ENCODE results near the gene KLHL25. TPM values are rescaled to one million over a fixed set of nuclear protein-coding genes. Genes with fewer than 3 reads are reported as not detected.

The KLHL25 gene
- total RNA-seq, 1 donor from 2014 or later, result 16.4 TPM

DNA sequence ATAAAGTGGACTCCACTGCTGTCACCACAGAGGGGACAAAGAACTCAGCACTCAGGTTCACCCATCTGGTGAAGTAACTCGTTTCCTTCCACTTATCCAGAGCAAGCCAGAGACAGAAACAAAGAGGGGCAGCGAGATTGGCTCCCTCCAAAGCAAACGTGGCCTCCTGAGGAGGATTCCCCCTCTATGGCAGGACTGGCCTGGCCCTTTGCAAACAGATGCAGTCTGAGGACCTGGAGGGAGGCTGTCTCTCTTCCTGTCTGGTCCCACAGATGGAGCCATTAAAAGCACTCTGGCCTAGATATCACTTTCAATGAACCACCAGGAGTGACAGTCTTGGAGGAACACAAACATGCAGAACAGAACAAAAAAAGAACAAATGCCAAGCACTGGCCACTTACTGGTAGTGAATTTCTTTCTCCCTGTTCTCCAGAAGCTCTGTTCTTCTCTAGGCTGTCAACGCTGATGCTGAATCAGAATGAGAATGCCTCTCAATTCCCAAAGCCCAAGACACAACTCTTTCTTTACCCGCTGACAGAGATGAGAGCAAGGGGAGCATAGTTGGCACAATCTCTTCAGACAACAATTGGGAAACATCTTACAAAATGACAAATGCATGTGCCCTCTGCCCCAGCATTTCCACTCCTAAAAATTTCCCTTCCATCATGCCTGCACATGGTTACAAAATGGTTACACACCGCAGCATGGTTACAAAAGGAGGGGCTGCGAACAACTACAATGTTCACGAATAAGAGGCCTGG lies 14.3 kb downstream of the KLHL25 start:
- H3K4me3 Mint-ChIP-seq (ENCODE audit: low read depth), result no peak overlapping the region
- peaks cover 3% of the 10 kb centered on the region for H3K36me3 Mint-ChIP-seq (ENCODE audit: insufficient read depth)
- peak overlapping the region; percentile 81 for H3K27ac Mint-ChIP-seq
- H3K4me1 Mint-ChIP-seq (ENCODE audit: low read depth), result peaks cover 22% of the 10 kb centered on the region
- TF ChIP-seq, protein P1, sequence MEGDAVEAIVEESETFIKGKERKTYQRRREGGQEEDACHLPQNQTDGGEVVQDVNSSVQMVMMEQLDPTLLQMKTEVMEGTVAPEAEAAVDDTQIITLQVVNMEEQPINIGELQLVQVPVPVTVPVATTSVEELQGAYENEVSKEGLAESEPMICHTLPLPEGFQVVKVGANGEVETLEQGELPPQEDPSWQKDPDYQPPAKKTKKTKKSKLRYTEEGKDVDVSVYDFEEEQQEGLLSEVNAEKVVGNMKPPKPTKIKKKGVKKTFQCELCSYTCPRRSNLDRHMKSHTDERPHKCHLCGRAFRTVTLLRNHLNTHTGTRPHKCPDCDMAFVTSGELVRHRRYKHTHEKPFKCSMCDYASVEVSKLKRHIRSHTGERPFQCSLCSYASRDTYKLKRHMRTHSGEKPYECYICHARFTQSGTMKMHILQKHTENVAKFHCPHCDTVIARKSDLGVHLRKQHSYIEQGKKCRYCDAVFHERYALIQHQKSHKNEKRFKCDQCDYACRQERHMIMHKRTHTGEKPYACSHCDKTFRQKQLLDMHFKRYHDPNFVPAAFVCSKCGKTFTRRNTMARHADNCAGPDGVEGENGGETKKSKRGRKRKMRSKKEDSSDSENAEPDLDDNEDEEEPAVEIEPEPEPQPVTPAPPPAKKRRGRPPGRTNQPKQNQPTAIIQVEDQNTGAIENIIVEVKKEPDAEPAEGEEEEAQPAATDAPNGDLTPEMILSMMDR (IDR thresholded peaks at IDR 0.05; ENCODE audit: unreplicated experiment), result no peak
- H3K27me3 Mint-ChIP-seq, result no peaks in the 10 kb centered on the region
- no peak for DNase-seq (ENCODE audit: low spot score, unreplicated experiment)
- H3K9me3 Mint-ChIP-seq (ENCODE audit: low read depth), result no peaks in the 10 kb centered on the region

DNA sequence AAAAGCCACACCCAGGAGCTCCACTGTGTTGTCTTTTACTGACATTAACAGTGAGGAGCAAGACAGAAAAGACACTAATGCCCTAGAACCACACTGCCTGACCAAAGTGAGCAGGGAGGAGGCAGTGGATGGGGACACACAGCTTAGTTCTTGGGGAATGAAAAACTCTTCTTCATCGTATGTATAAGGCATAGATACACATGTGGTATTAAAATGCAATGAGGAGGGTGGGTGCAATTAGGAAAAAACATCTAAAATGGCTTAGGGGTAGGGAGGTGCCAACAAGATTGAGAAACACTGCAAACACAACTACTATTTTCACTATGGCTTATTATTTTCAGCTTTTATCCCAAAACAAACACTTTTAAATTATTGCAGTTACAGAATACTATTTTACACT lies 15.5 kb downstream of the KLHL25 start:
- Mint-ChIP-seq H3K4me1 (ENCODE audit: low read depth) (peaks cover 20% of the 10 kb centered on the region), H3K27me3 (no peaks in the 10 kb centered on the region), H3K4me3 (ENCODE audit: low read depth) (no peak overlapping the region), H3K27ac (no peak overlapping the region), H3K9me3 (ENCODE audit: low read depth) (no peaks in the 10 kb centered on the region), H3K36me3 (ENCODE audit: insufficient read depth) (peaks cover 3% of the 10 kb centered on the region)
- TF ChIP-seq, protein P1 (IDR thresholded peaks at IDR 0.05; ENCODE audit: unreplicated experiment), result no peak
- DNase-seq (ENCODE audit: low spot score, unreplicated experiment), result no peak

DNA sequence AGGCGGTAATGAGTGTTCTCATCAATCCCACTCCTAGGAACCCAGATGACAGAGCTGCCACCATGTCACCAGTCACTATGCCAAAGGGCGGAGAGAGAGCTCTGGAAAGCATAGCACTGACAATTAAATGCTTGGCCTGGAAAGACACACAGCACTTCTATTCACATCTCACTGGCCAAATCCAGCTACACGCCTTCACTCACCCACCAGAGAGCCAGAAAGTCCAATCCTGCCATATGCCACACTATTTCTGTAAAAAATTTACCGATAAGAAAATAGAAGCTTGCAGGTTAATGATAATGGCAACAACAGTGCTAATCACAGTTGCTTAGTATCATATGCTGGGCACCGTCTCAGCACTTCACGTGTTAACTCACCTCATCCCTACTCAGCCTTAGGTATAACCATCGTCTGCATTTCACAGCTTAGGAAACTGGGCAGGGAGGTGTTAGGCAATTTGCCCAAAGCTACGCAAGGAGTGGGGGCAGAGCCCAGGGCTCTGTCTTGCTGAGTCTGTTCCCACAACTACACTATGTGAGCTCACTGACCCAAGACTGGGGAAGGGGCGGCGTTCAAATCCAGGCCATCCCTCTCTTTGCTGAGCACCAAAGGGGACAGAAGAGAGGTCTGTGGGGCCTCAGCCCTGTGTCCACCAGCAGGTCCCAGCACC lies 16.5 kb downstream of the KLHL25 start:
- TF ChIP-seq, protein P1 (IDR thresholded peaks at IDR 0.05; ENCODE audit: unreplicated experiment), result no peak
- no peaks in the 10 kb centered on the region for H3K27me3 Mint-ChIP-seq
- no peak overlapping the region for H3K4me3 Mint-ChIP-seq (ENCODE audit: low read depth)
- peaks cover 20% of the 10 kb centered on the region for H3K4me1 Mint-ChIP-seq (ENCODE audit: low read depth)
- H3K36me3 Mint-ChIP-seq (ENCODE audit: insufficient read depth), result peaks cover 3% of the 10 kb centered on the region
- no peak for DNase-seq (ENCODE audit: low spot score, unreplicated experiment)
- no peaks in the 10 kb centered on the region for H3K9me3 Mint-ChIP-seq (ENCODE audit: low read depth)
- H3K27ac Mint-ChIP-seq, result no peak overlapping the region

DNA sequence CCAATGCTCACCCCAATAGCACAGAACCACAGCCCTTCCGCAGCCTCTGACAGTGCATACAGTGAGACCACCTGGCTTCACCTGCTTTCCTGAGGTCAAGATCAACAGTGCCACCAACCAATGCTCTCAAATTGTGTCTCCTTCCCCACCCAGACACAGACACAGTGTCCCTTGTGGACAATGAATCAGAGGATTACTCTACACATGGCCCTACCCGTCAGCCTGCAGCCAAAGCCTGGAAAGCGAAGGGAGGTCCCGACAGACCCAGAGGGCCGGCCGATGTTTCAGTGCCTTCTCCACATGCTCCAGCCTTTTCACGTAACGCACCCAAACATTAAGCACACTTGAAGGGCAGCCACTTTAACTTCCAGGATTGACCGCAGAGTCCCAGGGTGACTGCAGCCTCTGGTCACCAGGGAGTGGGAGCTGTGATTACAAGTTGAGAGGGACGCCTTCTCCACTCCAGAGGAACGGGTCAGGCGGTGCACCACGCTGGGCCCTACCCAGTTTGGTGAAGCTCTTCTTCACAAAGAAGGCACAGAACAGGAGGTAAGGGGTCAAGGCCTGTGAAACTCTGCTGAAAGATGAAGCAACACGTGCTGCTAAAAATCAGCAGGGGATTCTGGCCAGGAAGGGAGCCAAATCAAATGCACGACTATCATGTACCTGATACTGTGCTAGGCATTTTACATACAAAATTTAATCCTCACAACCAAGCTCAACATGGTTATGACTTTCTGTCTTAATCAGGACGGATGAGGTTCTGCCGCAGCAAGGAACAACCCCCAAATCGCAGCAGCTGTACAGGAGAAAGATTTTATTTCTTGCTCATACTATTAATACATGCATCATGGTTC lies 17.2 kb downstream of the KLHL25 start:
- Mint-ChIP-seq H3K4me1 (ENCODE audit: low read depth) (peaks cover 20% of the 10 kb centered on the region), H3K27me3 (no peaks in the 10 kb centered on the region), H3K4me3 (ENCODE audit: low read depth) (no peak overlapping the region), H3K36me3 (ENCODE audit: insufficient read depth) (peaks cover 3% of the 10 kb centered on the region), H3K9me3 (ENCODE audit: low read depth) (no peaks in the 10 kb centered on the region), H3K27ac (no peak overlapping the region)
- DNase-seq (ENCODE audit: low spot score, unreplicated experiment), result no peak
- TF ChIP-seq, protein P1 (IDR thresholded peaks at IDR 0.05; ENCODE audit: unreplicated experiment), result no peak

DNA sequence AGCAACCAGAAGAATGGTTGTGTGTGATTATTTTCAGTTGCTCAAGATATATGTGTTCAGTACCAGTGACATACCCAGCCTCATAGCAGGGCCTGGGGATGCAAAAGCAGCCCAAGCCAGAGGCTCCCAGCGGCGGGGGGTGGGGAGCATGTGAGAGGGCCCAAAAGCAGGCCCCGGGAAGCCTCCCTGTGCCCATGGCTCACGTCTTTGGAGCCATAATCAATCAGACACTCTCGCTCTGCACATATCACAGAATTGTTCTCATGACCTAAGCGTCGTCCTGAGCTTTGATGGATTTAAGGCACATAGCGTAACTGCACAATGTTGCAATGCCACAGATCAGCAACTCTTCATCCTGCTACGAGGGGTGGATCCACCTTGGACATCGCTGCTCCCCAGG lies 20.8 kb downstream of the KLHL25 start:
- peaks cover 15% of the 10 kb centered on the region for H3K36me3 Mint-ChIP-seq (ENCODE audit: insufficient read depth)
- no peaks in the 10 kb centered on the region for H3K27me3 Mint-ChIP-seq
- no peak overlapping the region for H3K27ac Mint-ChIP-seq
- no peaks in the 10 kb centered on the region for H3K9me3 Mint-ChIP-seq (ENCODE audit: low read depth)
- H3K4me1 Mint-ChIP-seq (ENCODE audit: low read depth), result peaks cover 5% of the 10 kb centered on the region
- DNase-seq (ENCODE audit: low spot score, unreplicated experiment), result no peak
- no peak overlapping the region for H3K4me3 Mint-ChIP-seq (ENCODE audit: low read depth)
- TF ChIP-seq, protein P1 (IDR thresholded peaks at IDR 0.05; ENCODE audit: unreplicated experiment), result no peak
